Esophagus muscularis mucosa (tissue), 3 donors: Measurements from ENCODE around the gene ARNT2.

ENCODE experiments used
- CTCF ChIP-seq, 3 experiments: fragments of 200-600 bp in 2 of 3; fragments of 450-650 bp in 1 of 3; sonication (generic) in 2 of 3; IDR thresholded peaks; one replicate each; pipeline ENCODE4 v1.5.1; 2017 to 2019; ENCODE audit warnings: antibody characterized with exemption in 3 of 3, mild to moderate bottlenecking in 2 of 3, moderate library complexity in 1 of 3
- POLR2A ChIP-seq: fragments of 450-650 bp; IDR thresholded peaks from one replicate; pipeline ENCODE4 v1.6.1; 2017; ENCODE audit warnings: antibody characterized with exemption, moderate library complexity, mild to moderate bottlenecking, low read depth

- no peak for TF ChIP-seq POLR2A
- TF ChIP-seq CTCF (IDR thresholded peaks at IDR 0.05): no peak
These were observed 28.1 kb downstream of the ARNT2 start for GRCh38 chr15:80432345-80432702.
